K562 (cell line): ENCODE results near the gene TMEM120A. TPM values are rescaled to one million over a fixed set of nuclear protein-coding genes. Genes with fewer than 3 reads are reported as not detected.
A peak's percentile ranks its signal among the peaks of the same experiment; 100 is the strongest.

Experiments used
- CAMTA2 ChIP-seq: fragments of 250-450 bp; sonication (Bioruptor Pico); conservative IDR thresholded peaks from 2 replicates; pipeline ENCODE4 v1.5.1; 2022
- CEBPG ChIP-seq, 3 experiments: fragments of 200-800 bp in 1 of 3; sonication (Bioruptor generic) in 1 of 3; sonication (generic) in 1 of 3; formaldehyde crosslinking in 1 of 3; IDR thresholded peaks in 2 of 3; conservative IDR thresholded peaks in 1 of 3; 2 replicates each; pipeline versions ENCODE4 v1.6.1 to v1.8.0; 2016 to 2022; ENCODE audit warnings: missing compliant biosample characterization in 2 of 3, missing genetic modification characterization in 2 of 3, mild to moderate bottlenecking in 1 of 3, missing genetic modification reagents in 1 of 3
- DEAF1 ChIP-seq: fragments of 450-650 bp; formaldehyde crosslinking; IDR thresholded peaks from 2 replicates; pipeline ENCODE4 v1.4.0; 2020; ENCODE audit warnings: mild to moderate bottlenecking, moderate library complexity
- HBP1 ChIP-seq: fragments of 450-650 bp; formaldehyde crosslinking; IDR thresholded peaks from 2 replicates; pipeline ENCODE4 v1.4.0; 2022; ENCODE audit warnings: missing genetic modification characterization
- IRF2 ChIP-seq: sonication (generic); formaldehyde crosslinking; IDR thresholded peaks from 2 replicates; pipeline ENCODE4 v1.8.1; 2022; ENCODE audit warnings: mild to moderate bottlenecking, missing genetic modification reagents
- KDM1A ChIP-seq, 2 experiments: fragments of 450-650 bp; IDR thresholded peaks; 2 replicates each; pipeline ENCODE4 v1.6.1; 2016; ENCODE audit warnings: mild to moderate bottlenecking in 2 of 2
- MEIS2 ChIP-seq: fragments of 450-650 bp; IDR thresholded peaks from 2 replicates; pipeline ENCODE4 v1.6.1; 2014; ENCODE audit warnings: mild to moderate bottlenecking; ENCODE audit not compliant: partially characterized antibody
- NFE2L1 ChIP-seq: fragments of 450-650 bp; IDR thresholded peaks from 2 replicates; pipeline ENCODE4 v1.6.1; 2016; ENCODE audit warnings: missing genetic modification characterization, low read depth, mild to moderate bottlenecking, missing compliant biosample characterization, moderate library complexity, borderline replicate concordance
- NR2C1 ChIP-seq, 2 experiments: fragments of 450-650 bp; IDR thresholded peaks; 2 replicates each; pipeline ENCODE4 v1.6.1; 2017; ENCODE audit warnings: mild to moderate bottlenecking in 2 of 2, antibody characterized with exemption in 1 of 2, inconsistent platforms in 1 of 2, missing compliant biosample characterization in 1 of 2, missing genetic modification characterization in 1 of 2
- PHB2 ChIP-seq: fragments of 450-650 bp; IDR thresholded peaks from 2 replicates; pipeline ENCODE4 v1.6.1; 2017; ENCODE audit warnings: low read depth
- polyA plus RNA-seq, 8 experiments: library from polyadenylated mRNA; depleted of rRNA in 4 of 8; stranded (reverse) in 5 of 8; unstranded in 3 of 8; fragments of >200 nt; fragmentation: Nextera tagmentation in 2 of 8; fragmentation: Illumina TruSeq in 1 of 8; extraction: Ambion mirVana in 2 of 8; extraction: Trizol in 1 of 8; gene quantifications; 2 replicates each; pipeline versions ENCODE4 v1.2.1 to v1.2.3, GENCODE V29; 2011 to 2014; ENCODE audit warnings: inconsistent platforms in 1 of 8, missing spikeins in 1 of 8
- total RNA-seq, 7 experiments: library from RNA; depleted of rRNA in 6 of 7; stranded (reverse); fragments of >200 nt in 6 of 7; fragmentation: Illumina TruSeq in 2 of 7; extraction: Trizol in 2 of 7; gene quantifications; 2 replicates each; pipeline versions ENCODE4 v1.2.1 to v1.2.3, GENCODE V29; 2011 to 2021; ENCODE audit warnings: low replicate concordance in 1 of 7
- TF ChIP-seq, protein P1 (sequence below): sonication (generic); formaldehyde crosslinking; IDR thresholded peaks from 2 replicates; pipeline ENCODE4 v1.8.1; 2023; ENCODE audit warnings: mild to moderate bottlenecking, missing genetic modification reagents
- TF ChIP-seq, protein P2 (sequence below), 2 experiments: fragments of 450-650 bp; formaldehyde crosslinking in 1 of 2; IDR thresholded peaks; 2 replicates each; pipeline versions ENCODE4 v1.4.0 to v1.6.1; 2014 to 2020; ENCODE audit warnings: mild to moderate bottlenecking in 2 of 2, borderline replicate concordance in 1 of 2, low read depth in 1 of 2

Gene TMEM120A
- total and polyA plus RNA-seq, 9 of the 15 experiments (the other 6 are each of a cell fraction or from before 2014, with no cell fraction given): 2.3 to 90.2 (median 22.9) TPM

DNA sequence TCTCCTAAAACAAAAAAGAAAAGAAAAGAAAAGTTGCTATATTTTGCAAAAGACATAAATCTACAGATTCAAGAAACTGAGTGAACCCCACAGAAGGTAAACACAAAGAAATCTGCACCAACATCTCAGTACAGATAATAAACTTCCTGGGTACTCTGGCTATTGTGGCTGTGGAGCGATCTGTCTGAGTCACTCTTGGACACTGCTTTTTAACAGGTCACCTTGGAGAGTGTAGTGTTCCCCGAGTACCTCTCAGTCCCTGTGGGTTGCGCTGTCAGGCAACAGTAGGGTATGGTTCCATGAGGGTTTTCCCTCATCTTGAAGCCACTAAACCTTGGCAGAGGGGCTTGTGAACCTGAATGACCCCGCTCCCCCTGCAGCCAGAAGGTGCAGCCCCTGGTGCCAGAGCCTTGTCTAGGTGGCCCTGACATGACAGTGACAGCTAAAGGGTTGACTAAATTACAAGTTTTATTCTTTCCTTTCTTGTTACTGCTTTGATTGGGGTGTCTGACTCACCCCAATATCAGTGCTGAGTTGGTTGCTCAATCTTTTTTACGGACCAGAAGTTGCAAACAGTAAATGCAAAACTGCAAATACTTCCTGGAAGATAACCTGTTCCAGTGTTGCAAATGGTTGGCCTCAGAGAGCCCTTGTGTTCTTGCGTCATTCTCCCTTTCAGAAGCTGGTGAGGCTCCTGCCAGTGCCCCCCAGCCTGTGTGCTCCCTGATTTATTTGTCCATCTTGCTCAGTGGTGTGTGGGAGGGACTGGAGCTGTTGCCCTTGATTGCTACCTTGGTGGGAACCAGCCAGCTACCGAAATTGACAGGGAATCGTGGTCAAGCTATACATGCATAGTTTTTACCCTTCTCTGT is 48.9 kb downstream of the TMEM120A start (continued):
- TF ChIP-seq KDM1A (IDR thresholded peaks at IDR 0.05) (peak; percentile 37 to 42; a peak in 2 of 4 replicates), CEBPG (CRISPR knock-in tag; IDR thresholded peaks at IDR 0.05) (peak; percentile 76), CEBPG (tag; conservative IDR thresholded peaks at IDR 0.05 in 1 of 2, IDR thresholded peaks at IDR 0.05 in 1 of 2) (peak; percentile 96 to 97), DEAF1 (CRISPR knock-in tag) (0 out of 2 replicates have a peak, but pooled peaks have one; percentile 7), NFE2L1 (tag) (no peak), PHB2 (no peak), IRF2 (CRISPR knock-in tag) (no peak), MEIS2 (peak; percentile 56), NR2C1 (IDR thresholded peaks at IDR 0.05) (no peak), NR2C1 (tag; IDR thresholded peaks at IDR 0.05) (no peak), CAMTA2 (CRISPR knock-in tag) (no peak), HBP1 (no peak)
- TF ChIP-seq, protein P1, sequence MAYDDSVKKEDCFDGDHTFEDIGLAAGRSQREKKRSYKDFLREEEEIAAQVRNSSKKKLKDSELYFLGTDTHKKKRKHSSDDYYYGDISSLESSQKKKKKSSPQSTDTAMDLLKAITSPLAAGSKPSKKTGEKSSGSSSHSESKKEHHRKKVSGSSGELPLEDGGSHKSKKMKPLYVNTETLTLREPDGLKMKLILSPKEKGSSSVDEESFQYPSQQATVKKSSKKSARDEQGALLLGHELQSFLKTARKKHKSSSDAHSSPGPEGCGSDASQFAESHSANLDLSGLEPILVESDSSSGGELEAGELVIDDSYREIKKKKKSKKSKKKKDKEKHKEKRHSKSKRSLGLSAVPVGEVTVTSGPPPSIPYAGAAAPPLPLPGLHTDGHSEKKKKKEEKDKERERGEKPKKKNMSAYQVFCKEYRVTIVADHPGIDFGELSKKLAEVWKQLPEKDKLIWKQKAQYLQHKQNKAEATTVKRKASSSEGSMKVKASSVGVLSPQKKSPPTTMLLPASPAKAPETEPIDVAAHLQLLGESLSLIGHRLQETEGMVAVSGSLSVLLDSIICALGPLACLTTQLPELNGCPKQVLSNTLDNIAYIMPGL (CRISPR knock-in tag): no peak
- TF ChIP-seq, protein P2, sequence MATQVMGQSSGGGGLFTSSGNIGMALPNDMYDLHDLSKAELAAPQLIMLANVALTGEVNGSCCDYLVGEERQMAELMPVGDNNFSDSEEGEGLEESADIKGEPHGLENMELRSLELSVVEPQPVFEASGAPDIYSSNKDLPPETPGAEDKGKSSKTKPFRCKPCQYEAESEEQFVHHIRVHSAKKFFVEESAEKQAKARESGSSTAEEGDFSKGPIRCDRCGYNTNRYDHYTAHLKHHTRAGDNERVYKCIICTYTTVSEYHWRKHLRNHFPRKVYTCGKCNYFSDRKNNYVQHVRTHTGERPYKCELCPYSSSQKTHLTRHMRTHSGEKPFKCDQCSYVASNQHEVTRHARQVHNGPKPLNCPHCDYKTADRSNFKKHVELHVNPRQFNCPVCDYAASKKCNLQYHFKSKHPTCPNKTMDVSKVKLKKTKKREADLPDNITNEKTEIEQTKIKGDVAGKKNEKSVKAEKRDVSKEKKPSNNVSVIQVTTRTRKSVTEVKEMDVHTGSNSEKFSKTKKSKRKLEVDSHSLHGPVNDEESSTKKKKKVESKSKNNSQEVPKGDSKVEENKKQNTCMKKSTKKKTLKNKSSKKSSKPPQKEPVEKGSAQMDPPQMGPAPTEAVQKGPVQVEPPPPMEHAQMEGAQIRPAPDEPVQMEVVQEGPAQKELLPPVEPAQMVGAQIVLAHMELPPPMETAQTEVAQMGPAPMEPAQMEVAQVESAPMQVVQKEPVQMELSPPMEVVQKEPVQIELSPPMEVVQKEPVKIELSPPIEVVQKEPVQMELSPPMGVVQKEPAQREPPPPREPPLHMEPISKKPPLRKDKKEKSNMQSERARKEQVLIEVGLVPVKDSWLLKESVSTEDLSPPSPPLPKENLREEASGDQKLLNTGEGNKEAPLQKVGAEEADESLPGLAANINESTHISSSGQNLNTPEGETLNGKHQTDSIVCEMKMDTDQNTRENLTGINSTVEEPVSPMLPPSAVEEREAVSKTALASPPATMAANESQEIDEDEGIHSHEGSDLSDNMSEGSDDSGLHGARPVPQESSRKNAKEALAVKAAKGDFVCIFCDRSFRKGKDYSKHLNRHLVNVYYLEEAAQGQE (IDR thresholded peaks at IDR 0.05; ENCODE audit: borderline replicate concordance): peak; percentile 45; the same call in 1 of the 2 replicates
- TF ChIP-seq, protein P2 (CRISPR knock-in tag; IDR thresholded peaks at IDR 0.05; ENCODE audit: low read depth): no peak
